HG02571 (cell line): ENCODE results near the gene C6orf132.

Experiments
- ATAC-seq: cut with Tn5 transposase; IDR thresholded peaks from one replicate; pipeline ENCODE4 v1.9.1; 2021; ENCODE audit warnings: mild to moderate bottlenecking, moderate library complexity; ENCODE audit not compliant: unreplicated experiment

C6orf132 gene

GRCh38 chr6:42137194-42137753, 5.1 kb downstream of the C6orf132 start:
- no peak for ATAC-seq

GRCh38 chr6:42136508-42137193, 5.8 kb downstream of the C6orf132 start:
- ATAC-seq = no peak

- no peak for ATAC-seq
These were observed 6.7 kb downstream of the C6orf132 start for GRCh38 chr6:42135722-42136121.

- no peak for ATAC-seq
These were observed 7.3 kb downstream of the C6orf132 start for GRCh38 chr6:42135161-42135560.

- no peak for ATAC-seq
These were observed 8.5 kb downstream of the C6orf132 start for GRCh38 chr6:42133926-42134325.

- ATAC-seq = no peak
These were observed 10.9 kb downstream of the C6orf132 start for GRCh38 chr6:42131531-42131930.

- ATAC-seq = no peak
These were observed 13.1 kb downstream of the C6orf132 start for GRCh38 chr6:42129360-42129676.

GRCh38 chr6:42128460-42129359, 13.7 kb downstream of the C6orf132 start:
- no peak for ATAC-seq

- no peak for ATAC-seq
These were observed 16.8 kb downstream of the C6orf132 start for GRCh38 chr6:42125663-42126062.

GRCh38 chr6:42125231-42125630, 17.2 kb downstream of the C6orf132 start:
- no peak for ATAC-seq

- no peak for ATAC-seq
These were observed 18.1 kb downstream of the C6orf132 start for GRCh38 chr6:42124223-42124836.

GRCh38 chr6:42123379-42124103, 18.9 kb downstream of the C6orf132 start:
- ATAC-seq = no peak

- ATAC-seq = no peak
These were observed 21.2 kb downstream of the C6orf132 start for GRCh38 chr6:42120895-42121865.

- ATAC-seq = no peak
These were observed 24.0 kb downstream of the C6orf132 start for GRCh38 chr6:42118162-42119001.

- ATAC-seq = no peak
These were observed 24.6 kb downstream of the C6orf132 start for GRCh38 chr6:42117843-42118161.

- no peak for ATAC-seq
These were observed 28.3 kb downstream of the C6orf132 start for GRCh38 chr6:42113936-42114636.

- ATAC-seq = no peak
These were observed 30.1 kb downstream of the C6orf132 start for GRCh38 chr6:42112351-42112750.

GRCh38 chr6:42110683-42111082, 31.7 kb downstream of the C6orf132 start:
- no peak for ATAC-seq
